ENCODE results near the gene RCBTB1.

RCBTB1 gene

GRCh38 chr13:49629196-49629938 is 44.0 kb upstream of the RCBTB1 start:
- H3K4me3 ChIP-seq (ENCODE audit: low read depth in 1 of 2, low read length in 1 of 2): peak overlapping the region; percentile 84 to 86
- H3K36me3 ChIP-seq: peaks cover 26% of the 10 kb centered on the region
- H3K9me3 ChIP-seq: no peaks in the 10 kb centered on the region
- H3K4me1 ChIP-seq (ENCODE audit: control insufficient read depth in 1 of 2, insufficient read depth in 1 of 2, low read depth in 1 of 2, low read length in 1 of 2): peaks cover 58 to 60% of the 10 kb centered on the region in 2 experiments
- TF ChIP-seq, protein P1, sequence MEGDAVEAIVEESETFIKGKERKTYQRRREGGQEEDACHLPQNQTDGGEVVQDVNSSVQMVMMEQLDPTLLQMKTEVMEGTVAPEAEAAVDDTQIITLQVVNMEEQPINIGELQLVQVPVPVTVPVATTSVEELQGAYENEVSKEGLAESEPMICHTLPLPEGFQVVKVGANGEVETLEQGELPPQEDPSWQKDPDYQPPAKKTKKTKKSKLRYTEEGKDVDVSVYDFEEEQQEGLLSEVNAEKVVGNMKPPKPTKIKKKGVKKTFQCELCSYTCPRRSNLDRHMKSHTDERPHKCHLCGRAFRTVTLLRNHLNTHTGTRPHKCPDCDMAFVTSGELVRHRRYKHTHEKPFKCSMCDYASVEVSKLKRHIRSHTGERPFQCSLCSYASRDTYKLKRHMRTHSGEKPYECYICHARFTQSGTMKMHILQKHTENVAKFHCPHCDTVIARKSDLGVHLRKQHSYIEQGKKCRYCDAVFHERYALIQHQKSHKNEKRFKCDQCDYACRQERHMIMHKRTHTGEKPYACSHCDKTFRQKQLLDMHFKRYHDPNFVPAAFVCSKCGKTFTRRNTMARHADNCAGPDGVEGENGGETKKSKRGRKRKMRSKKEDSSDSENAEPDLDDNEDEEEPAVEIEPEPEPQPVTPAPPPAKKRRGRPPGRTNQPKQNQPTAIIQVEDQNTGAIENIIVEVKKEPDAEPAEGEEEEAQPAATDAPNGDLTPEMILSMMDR (IDR thresholded peaks at IDR 0.05): no peak
- peak overlapping the region; percentile 89 for H3K27ac ChIP-seq
- H3K27me3 ChIP-seq: no peaks in the 10 kb centered on the region

GRCh38 chr13:49627831-49628652 is 42.7 kb upstream of the RCBTB1 start, which contains the start of gene ARL11:
ARL11 (plus strand) TSS chr13:49628507; CDS start chr13:49630448, 1,941 bp downstream.
- peak within 1 kb of the TSS; percentile 84 to 86 for H3K4me3 ChIP-seq (ENCODE audit: low read depth in 1 of 2, low read length in 1 of 2)
- no peaks in the 10 kb centered on the region for H3K27me3 ChIP-seq
- H3K36me3 ChIP-seq: peaks cover 26% of the 10 kb centered on the region
- H3K4me1 ChIP-seq (ENCODE audit: control insufficient read depth in 1 of 2, insufficient read depth in 1 of 2, low read depth in 1 of 2, low read length in 1 of 2): peaks cover 45 to 48% of the 10 kb centered on the region in 2 experiments
- H3K27ac ChIP-seq: peak within 1 kb of the TSS; percentile 89
- TF ChIP-seq, protein P1 (IDR thresholded peaks at IDR 0.05): peak; percentile 23
- H3K9me3 ChIP-seq: no peaks in the 10 kb centered on the region

- Histone ChIP-seq H3K4me1 (ENCODE audit: control insufficient read depth in 1 of 2, insufficient read depth in 1 of 2, low read depth in 1 of 2, low read length in 1 of 2) (peaks cover 21 to 23% of the 10 kb centered on the region in 2 experiments), H3K9me3 (no peaks in the 10 kb centered on the region), H3K27me3 (no peaks in the 10 kb centered on the region), H3K27ac (no peak overlapping the region), H3K4me3 (ENCODE audit: low read depth in 1 of 2, low read length in 1 of 2) (no peak overlapping the region), H3K36me3 (peaks cover 4% of the 10 kb centered on the region)
- TF ChIP-seq, protein P1 (IDR thresholded peaks at IDR 0.05): no peak
Measured at GRCh38 chr13:49625392-49626079, 40.2 kb upstream of the RCBTB1 start.

DNA sequence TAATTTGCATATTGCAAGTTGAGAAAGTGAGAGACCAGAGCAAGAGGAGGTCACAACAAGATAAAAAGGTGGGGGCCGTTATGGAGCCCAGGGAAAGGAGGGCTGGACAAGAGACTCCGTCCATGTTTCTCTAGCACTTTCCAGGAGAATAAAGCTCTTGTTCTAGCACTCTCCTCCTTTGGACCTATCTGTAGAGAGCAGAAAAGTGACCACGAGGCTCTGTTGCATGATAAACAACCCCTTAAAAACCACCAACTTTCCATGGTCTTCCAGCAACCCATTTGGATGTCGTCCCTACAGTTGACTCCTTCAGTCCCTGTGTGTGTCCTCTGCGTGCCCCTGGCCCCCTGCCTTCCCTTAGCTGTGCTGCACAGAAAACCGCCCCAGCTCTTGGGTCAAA is 38.9 kb upstream of the RCBTB1 start:
- no peaks in the 10 kb centered on the region for H3K9me3 ChIP-seq
- no peaks in the 10 kb centered on the region for H3K27me3 ChIP-seq
- H3K36me3 ChIP-seq: no peaks in the 10 kb centered on the region
- peaks cover 13 to 18% of the 10 kb centered on the region in 2 experiments for H3K4me1 ChIP-seq (ENCODE audit: control insufficient read depth in 1 of 2, insufficient read depth in 1 of 2, low read depth in 1 of 2, low read length in 1 of 2)
- H3K27ac ChIP-seq: no peak overlapping the region
- TF ChIP-seq, protein P1 (IDR thresholded peaks at IDR 0.05): no peak
- no peak overlapping the region for H3K4me3 ChIP-seq (ENCODE audit: low read depth in 1 of 2, low read length in 1 of 2)

DNA sequence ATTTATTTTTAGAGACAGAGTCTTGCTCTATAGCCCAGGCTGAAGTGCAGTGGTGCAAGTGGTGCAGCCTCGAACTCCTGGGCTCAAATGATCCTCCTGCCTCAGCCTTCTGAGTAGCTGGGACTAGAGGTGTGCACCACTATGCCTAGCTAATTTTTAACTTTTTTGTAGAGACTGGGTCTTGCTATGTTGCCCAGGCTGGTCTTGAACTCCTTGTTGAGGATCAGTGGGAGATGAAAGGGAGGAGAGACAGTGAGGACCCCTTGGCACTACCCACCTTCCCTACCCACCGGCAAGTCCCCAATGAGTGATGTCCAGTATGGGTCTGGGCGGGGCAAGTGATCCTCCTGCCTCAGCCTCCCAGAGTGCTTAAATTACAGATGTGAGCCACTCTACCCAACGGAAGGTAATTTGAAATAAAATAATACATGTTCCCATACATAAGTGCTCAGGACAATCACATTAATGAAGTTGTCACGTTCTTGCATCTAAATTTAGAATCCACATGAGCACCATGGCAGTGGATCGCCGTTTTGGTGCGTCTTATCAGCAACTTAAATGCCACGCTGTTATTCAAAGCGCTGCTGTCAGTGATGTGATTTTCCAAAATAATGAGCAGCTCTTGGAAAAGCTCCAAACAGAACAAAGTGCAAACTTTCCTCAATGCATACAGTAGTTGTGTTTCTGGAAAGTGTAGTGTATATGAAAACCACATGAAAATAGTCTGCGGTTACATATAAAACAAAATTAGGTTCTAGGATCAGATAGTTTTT is 37.0 kb upstream of the RCBTB1 start:
- Histone ChIP-seq H3K27ac (no peak overlapping the region), H3K36me3 (no peaks in the 10 kb centered on the region), H3K9me3 (no peaks in the 10 kb centered on the region), H3K4me1 (ENCODE audit: control insufficient read depth in 1 of 2, insufficient read depth in 1 of 2, low read depth in 1 of 2, low read length in 1 of 2) (peaks cover 4 to 8% of the 10 kb centered on the region in 2 experiments), H3K4me3 (ENCODE audit: low read depth in 1 of 2, low read length in 1 of 2) (no peak overlapping the region), H3K27me3 (no peaks in the 10 kb centered on the region)
- TF ChIP-seq, protein P1 (IDR thresholded peaks at IDR 0.05): no peak
